HG02759 (cell line): Measurements from ENCODE around the gene MASP1.

Experiments
- ATAC-seq: cut with Tn5 transposase; IDR thresholded peaks from one replicate; pipeline ENCODE4 v1.9.1; 2021; ENCODE audit warnings: mild to moderate bottlenecking, moderate library complexity; ENCODE audit not compliant: unreplicated experiment

MASP1 gene

GRCh38 chr3:187291512-187292132 lies at the start of gene MASP1:
Gene MASP1 (minus strand): TSS chr3:187291737. CDS start chr3:187291632, 105 bp downstream.
- ATAC-seq: no peak

GRCh38 chr3:187340578-187340977 lies 49.0 kb upstream of the MASP1 start:
- no peak for ATAC-seq

- no peak for ATAC-seq
These were observed 44.8 kb upstream of the MASP1 start for GRCh38 chr3:187336322-187336721.

- no peak for ATAC-seq
These were observed 43.4 kb upstream of the MASP1 start for GRCh38 chr3:187334904-187335303.

GRCh38 chr3:187328691-187329090 lies 37.2 kb upstream of the MASP1 start:
- ATAC-seq: no peak

GRCh38 chr3:187327845-187328244 lies 36.3 kb upstream of the MASP1 start:
- no peak for ATAC-seq

- ATAC-seq: no peak
These were observed 34.1 kb upstream of the MASP1 start for GRCh38 chr3:187325632-187326031.

- no peak for ATAC-seq
These were observed 31.6 kb upstream of the MASP1 start for GRCh38 chr3:187323091-187323490.

- ATAC-seq: no peak
These were observed 30.8 kb upstream of the MASP1 start for GRCh38 chr3:187322291-187322690.

GRCh38 chr3:187321766-187322165 lies 30.2 kb upstream of the MASP1 start:
- no peak for ATAC-seq

GRCh38 chr3:187319699-187320302 lies 28.3 kb upstream of the MASP1 start:
- peak; percentile 87 for ATAC-seq

GRCh38 chr3:187318819-187319616 lies 27.5 kb upstream of the MASP1 start:
- no peak for ATAC-seq

GRCh38 chr3:187315872-187316271 lies 24.3 kb upstream of the MASP1 start:
- ATAC-seq: no peak

GRCh38 chr3:187314176-187314575 lies 22.6 kb upstream of the MASP1 start:
- no peak for ATAC-seq

GRCh38 chr3:187310954-187311470 lies 19.5 kb upstream of the MASP1 start:
- ATAC-seq: no peak

GRCh38 chr3:187310226-187310625 lies 18.7 kb upstream of the MASP1 start:
- no peak for ATAC-seq

GRCh38 chr3:187305881-187306280 lies 14.3 kb upstream of the MASP1 start:
- ATAC-seq: no peak

GRCh38 chr3:187299611-187300010 lies 8.1 kb upstream of the MASP1 start:
- no peak for ATAC-seq

GRCh38 chr3:187296911-187297310 lies 5.4 kb upstream of the MASP1 start:
- ATAC-seq: no peak

- ATAC-seq: no peak
These were observed 4.5 kb upstream of the MASP1 start for GRCh38 chr3:187296058-187296457.

- ATAC-seq: no peak
These were observed 3.9 kb upstream of the MASP1 start for GRCh38 chr3:187295316-187296034.
